Myocyte (in vitro differentiated cells): ENCODE results near the gene KSR2. TPM values are rescaled to one million over a fixed set of nuclear protein-coding genes. Genes with fewer than 3 reads are reported as not detected.

ENCODE experiments used
- DNase-seq: peaks from one replicate; pipeline ENCODE4 v3.0.0-alpha.2; 2012; ENCODE audit warnings: low read depth
- total RNA-seq: library from RNA; depleted of rRNA; stranded (reverse); fragments of >200 nt; gene quantifications from 2 replicates; pipeline ENCODE4 v1.2.3, GENCODE V29; 2014

Gene KSR2
- total RNA-seq, 1 donor from 2014 or later: not detected

- no peak for DNase-seq
These were observed 546.8 kb downstream of the KSR2 start for GRCh38 chr12:117421987-117422386.

GRCh38 chr12:117421068-117421752, 547.6 kb downstream of the KSR2 start:
- no peak for DNase-seq

- DNase-seq: no peak
These were observed 551.8 kb downstream of the KSR2 start for GRCh38 chr12:117417004-117417403.

GRCh38 chr12:117412465-117413188, 556.2 kb downstream of the KSR2 start:
- no peak for DNase-seq

GRCh38 chr12:117409286-117409685, 559.5 kb downstream of the KSR2 start:
- no peak for DNase-seq

- no peak for DNase-seq
These were observed 560.5 kb downstream of the KSR2 start for GRCh38 chr12:117408161-117408791.

GRCh38 chr12:117404940-117405339, 563.9 kb downstream of the KSR2 start:
- no peak for DNase-seq

GRCh38 chr12:117404203-117404853, 564.5 kb downstream of the KSR2 start:
- DNase-seq: no peak

- DNase-seq: no peak
These were observed 565.1 kb downstream of the KSR2 start for GRCh38 chr12:117403586-117404139.

Other genes with a start within 250 kb of the KSR2 start
- 7.1 and 8.2 TPM in 2 replicates for gene RFC5, start 47.7 kb upstream of the KSR2 start, total RNA-seq
- gene WSB2, start 92.2 kb upstream of the KSR2 start, total RNA-seq: 145 and 207 TPM in 2 replicates
- 5.3 and 7.4 TPM in 2 replicates for gene VSIG10, start 135.0 kb upstream of the KSR2 start, total RNA-seq
- 315 and 316 TPM in 2 replicates for gene PEBP1, start 167.1 kb upstream of the KSR2 start, total RNA-seq